ENCODE measurements around the gene PIK3R2. TPM values are rescaled to one million over a fixed set of nuclear protein-coding genes. Genes with fewer than 3 reads are reported as not detected.

The PIK3R2 gene
- total RNA-seq, 1 experiment from 2014 or later = 37.6 TPM

DNA sequence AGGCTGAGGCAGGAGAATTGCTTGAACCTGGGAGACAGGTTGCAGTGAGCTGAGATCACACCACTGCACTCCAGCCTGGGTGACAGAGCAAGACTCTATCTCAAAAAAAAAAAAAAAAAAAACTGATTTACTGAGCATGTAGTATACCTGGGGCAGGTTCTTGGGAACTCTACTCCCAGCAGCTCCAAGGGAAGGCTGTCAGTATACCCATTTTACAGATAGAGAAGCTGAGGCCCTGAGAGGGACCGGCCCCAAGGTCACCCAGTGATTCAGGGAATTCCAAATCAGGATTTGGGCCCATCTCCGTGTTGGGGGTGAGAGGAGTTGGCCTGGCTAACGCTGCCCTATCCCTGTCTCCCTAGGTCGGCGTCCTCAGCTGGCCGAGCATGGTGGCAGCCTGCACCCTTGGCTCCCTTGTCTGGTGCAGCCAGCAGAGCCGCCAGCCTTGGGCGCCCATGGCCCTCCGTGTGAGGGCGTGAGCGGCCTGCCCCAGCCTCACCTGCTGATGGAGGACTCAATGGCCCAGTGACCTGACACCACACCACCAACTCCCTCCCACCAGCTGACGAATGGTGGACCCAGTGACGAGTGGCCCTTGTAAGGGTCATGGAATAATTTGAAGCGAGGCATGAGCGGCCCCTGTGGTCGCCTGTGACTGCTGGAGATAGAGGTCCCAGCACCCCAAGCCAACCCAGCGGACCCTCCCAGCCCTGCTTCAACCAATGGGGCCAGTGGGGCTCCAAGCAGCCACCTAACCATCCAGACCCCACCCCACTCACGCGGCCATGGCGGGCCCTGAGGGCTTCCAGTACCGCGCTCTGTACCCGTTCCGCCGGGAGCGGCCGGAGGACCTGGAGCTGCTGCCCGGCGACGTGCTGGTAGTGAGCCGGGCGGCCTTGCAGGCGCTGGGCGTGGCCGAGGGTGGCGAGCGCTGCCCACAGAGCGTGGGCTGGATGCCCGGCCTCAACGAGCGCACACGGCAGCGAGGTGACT lies 2.4 kb downstream of the PIK3R2 start:
- H3K4me1 ChIP-seq (ENCODE audit: control insufficient read depth, insufficient read depth, low read length) = peaks cover 27% of the 10 kb centered on the region
- no peak overlapping the region for H3K27ac ChIP-seq (ENCODE audit: low read length)
- BruUV-seq (replicated peaks) = TSS peak; percentile 42
- H3K4me3 ChIP-seq (ENCODE audit: low read depth in 2 of 2, low read length in 2 of 2) = no peak overlapping the region
- intact Hi-C loops (cut with micrococcal nuclease; ENCODE audit: unreplicated experiment) = no loop called here
- no peaks in the 10 kb centered on the region for H3K27me3 ChIP-seq (ENCODE audit: control insufficient read depth, insufficient read depth, low read length)
- peaks cover 2% of the 10 kb centered on the region; the same call in 1 of the 2 replicates for H3K36me3 ChIP-seq (ENCODE audit: control insufficient read depth, insufficient read depth, low read length)
- no peak for ATAC-seq
- ChIA-PET CTCF (no interaction called here), POLR2A (interaction anchor here (0.7 kb wide), 2 partner anchors 147 to 207 kb away, joined by 6 read pairs; no protein-coding TSS in a partner anchor)
- DNase-seq (ENCODE audit: low read depth, low spot score) = no peak
- no peak for TF ChIP-seq SIN3A (IDR thresholded peaks at IDR 0.05; ENCODE audit: borderline replicate concordance, insufficient read depth, low read depth, low read length)
- TF ChIP-seq, protein P1, sequence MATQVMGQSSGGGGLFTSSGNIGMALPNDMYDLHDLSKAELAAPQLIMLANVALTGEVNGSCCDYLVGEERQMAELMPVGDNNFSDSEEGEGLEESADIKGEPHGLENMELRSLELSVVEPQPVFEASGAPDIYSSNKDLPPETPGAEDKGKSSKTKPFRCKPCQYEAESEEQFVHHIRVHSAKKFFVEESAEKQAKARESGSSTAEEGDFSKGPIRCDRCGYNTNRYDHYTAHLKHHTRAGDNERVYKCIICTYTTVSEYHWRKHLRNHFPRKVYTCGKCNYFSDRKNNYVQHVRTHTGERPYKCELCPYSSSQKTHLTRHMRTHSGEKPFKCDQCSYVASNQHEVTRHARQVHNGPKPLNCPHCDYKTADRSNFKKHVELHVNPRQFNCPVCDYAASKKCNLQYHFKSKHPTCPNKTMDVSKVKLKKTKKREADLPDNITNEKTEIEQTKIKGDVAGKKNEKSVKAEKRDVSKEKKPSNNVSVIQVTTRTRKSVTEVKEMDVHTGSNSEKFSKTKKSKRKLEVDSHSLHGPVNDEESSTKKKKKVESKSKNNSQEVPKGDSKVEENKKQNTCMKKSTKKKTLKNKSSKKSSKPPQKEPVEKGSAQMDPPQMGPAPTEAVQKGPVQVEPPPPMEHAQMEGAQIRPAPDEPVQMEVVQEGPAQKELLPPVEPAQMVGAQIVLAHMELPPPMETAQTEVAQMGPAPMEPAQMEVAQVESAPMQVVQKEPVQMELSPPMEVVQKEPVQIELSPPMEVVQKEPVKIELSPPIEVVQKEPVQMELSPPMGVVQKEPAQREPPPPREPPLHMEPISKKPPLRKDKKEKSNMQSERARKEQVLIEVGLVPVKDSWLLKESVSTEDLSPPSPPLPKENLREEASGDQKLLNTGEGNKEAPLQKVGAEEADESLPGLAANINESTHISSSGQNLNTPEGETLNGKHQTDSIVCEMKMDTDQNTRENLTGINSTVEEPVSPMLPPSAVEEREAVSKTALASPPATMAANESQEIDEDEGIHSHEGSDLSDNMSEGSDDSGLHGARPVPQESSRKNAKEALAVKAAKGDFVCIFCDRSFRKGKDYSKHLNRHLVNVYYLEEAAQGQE (IDR thresholded peaks at IDR 0.05; ENCODE audit: insufficient read depth in 1 of 2, low read depth in 2 of 2, low read length in 1 of 2) = no peak
- TF ChIP-seq TCF7L2 (IDR thresholded peaks at IDR 0.05; ENCODE audit: low read depth, low read length) = no peak
- TF ChIP-seq POLR2AphosphoS5 (IDR thresholded peaks at IDR 0.05; ENCODE audit: low read depth, low read length) = no peak
- TF ChIP-seq, protein P2, sequence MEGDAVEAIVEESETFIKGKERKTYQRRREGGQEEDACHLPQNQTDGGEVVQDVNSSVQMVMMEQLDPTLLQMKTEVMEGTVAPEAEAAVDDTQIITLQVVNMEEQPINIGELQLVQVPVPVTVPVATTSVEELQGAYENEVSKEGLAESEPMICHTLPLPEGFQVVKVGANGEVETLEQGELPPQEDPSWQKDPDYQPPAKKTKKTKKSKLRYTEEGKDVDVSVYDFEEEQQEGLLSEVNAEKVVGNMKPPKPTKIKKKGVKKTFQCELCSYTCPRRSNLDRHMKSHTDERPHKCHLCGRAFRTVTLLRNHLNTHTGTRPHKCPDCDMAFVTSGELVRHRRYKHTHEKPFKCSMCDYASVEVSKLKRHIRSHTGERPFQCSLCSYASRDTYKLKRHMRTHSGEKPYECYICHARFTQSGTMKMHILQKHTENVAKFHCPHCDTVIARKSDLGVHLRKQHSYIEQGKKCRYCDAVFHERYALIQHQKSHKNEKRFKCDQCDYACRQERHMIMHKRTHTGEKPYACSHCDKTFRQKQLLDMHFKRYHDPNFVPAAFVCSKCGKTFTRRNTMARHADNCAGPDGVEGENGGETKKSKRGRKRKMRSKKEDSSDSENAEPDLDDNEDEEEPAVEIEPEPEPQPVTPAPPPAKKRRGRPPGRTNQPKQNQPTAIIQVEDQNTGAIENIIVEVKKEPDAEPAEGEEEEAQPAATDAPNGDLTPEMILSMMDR (IDR thresholded peaks at IDR 0.05) = no peak
- in situ Hi-C loops (cut with HindIII; ENCODE audit: low pct_unique_long_range_greater_than_20kb, low sequenced_read_pairs) = no loop called here
- H3K9me3 ChIP-seq (ENCODE audit: control insufficient read depth, insufficient read depth, low read depth, low read length) = no peaks in the 10 kb centered on the region

DNA sequence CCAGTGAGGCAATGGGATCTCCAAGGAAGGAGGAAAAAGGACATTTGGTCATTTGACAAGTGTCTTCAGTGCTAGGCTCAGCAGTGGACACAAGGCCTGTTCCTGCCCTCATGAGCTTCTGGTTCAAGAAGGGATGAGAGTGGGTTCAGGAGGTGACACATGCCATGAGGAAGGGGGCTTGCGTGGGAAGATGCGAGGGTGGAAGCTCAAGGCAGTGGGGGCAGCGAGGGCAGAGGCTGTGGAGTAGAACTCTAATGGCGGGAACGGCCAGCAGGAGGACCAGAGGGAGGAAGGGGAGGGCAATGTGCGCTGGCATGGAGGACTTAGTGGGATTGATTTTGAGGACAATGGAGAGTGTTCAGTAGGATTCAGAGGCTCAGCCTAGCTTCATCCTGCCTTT lies 3.3 kb downstream of the PIK3R2 start:
- DNase-seq (ENCODE audit: low read depth, low spot score) = no peak
- Histone ChIP-seq H3K4me3 (ENCODE audit: low read depth in 2 of 2, low read length in 2 of 2) (no peak overlapping the region), H3K9me3 (ENCODE audit: control insufficient read depth, insufficient read depth, low read depth, low read length) (no peaks in the 10 kb centered on the region), H3K27me3 (ENCODE audit: control insufficient read depth, insufficient read depth, low read length) (no peaks in the 10 kb centered on the region), H3K27ac (ENCODE audit: low read length) (0 out of 2 replicates have a peak overlapping the region, but pooled peaks have one; percentile 48), H3K4me1 (ENCODE audit: control insufficient read depth, insufficient read depth, low read length) (peaks cover 27% of the 10 kb centered on the region), H3K36me3 (ENCODE audit: control insufficient read depth, insufficient read depth, low read length) (peaks cover 2% of the 10 kb centered on the region; the same call in 1 of the 2 replicates)
- TF ChIP-seq POLR2AphosphoS5 (IDR thresholded peaks at IDR 0.05; ENCODE audit: low read depth, low read length) (no peak), SIN3A (IDR thresholded peaks at IDR 0.05; ENCODE audit: borderline replicate concordance, insufficient read depth, low read depth, low read length) (no peak), TCF7L2 (IDR thresholded peaks at IDR 0.05; ENCODE audit: low read depth, low read length) (no peak)
- TF ChIP-seq, protein P2 (IDR thresholded peaks at IDR 0.05) = no peak
- TF ChIP-seq, protein P1 (IDR thresholded peaks at IDR 0.05; ENCODE audit: insufficient read depth in 1 of 2, low read depth in 2 of 2, low read length in 1 of 2) = no peak
- POLR2A ChIA-PET = interaction anchor here (0.6 kb wide), 1 partner anchor 162 kb away, joined by 6 read pairs; no protein-coding TSS in a partner anchor
- CTCF ChIA-PET = no interaction called here
- BruUV-seq (replicated peaks) = no TSS peak
- ATAC-seq = no peak
- intact Hi-C loops (cut with micrococcal nuclease; ENCODE audit: unreplicated experiment) = no loop called here
- in situ Hi-C loops (cut with HindIII; ENCODE audit: low pct_unique_long_range_greater_than_20kb, low sequenced_read_pairs) = no loop called here

Measured in Panc1 (cell line).